NCI-H187 treated with DMSO at 0.1 percent for 48 hours (cell line): ENCODE results near the gene TRMT11.
"Not testable (repeated sequence)": the region's sequence is repeated elsewhere in the genome, so short reads cannot be mapped to it uniquely, and the experiment has no call there.

Experiments
- DNase-seq: peaks from one replicate; lab custom pipeline; 2025; lab: John Stamatoyannopoulos, UW

Gene TRMT11

DNA sequence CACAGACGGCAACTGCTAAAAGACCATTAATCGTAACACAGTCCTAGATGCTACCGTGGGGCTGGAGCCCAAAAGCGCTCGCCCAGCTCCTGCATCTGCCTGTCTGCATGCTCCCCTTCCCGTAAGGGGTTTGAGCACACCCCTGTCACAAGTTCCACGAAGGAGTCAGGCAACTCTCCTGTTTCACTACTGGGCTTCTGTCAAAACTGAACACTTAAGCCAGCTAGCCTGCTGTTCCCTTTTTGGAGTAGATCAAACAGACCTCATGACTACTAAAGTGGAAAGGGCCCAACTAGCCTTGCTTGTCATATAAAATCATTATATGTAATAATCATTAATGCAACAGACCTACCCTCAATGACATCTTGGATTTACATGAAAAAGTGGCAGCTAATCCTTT lies 61.3 kb downstream of the TRMT11 start:
- no peak for DNase-seq

DNA sequence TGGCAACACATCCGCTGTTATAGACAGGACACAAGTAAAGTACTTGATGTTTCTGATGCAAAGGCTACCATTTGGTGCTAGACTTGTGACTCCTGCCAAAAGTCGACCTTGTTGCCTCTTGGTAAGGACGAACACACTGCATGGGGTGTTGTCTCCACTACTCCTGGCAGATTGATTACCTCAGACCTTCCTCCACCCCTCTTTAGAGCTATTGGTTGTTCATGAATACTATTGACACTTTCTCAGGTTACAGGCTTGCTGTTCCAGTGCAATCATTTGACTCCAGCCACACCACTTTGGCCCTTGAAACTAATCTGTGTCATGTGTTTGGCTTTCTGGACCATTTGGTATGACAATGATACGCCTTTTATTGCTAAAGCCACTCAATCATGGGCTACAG lies 62.3 kb downstream of the TRMT11 start:
- no peak for DNase-seq

DNA sequence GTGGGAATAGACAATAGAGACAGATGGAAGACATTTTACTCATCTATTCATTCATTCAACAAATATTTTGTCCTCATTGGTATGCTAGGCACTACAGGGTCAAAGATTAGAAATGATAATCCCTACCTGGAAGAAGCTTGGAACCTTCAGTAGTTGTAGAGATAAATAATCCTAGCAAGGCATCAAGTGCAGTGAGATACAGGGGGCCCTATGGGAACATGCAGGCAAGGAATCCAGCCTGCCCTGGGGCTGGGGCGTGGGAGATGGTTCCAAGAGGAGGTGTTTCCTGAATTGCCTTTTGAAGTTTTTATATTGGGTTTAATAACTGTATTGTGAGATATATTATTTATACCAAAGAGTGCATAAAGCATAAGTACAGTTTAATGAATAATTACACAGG lies 64.5 kb downstream of the TRMT11 start:
- no peak for DNase-seq

DNA sequence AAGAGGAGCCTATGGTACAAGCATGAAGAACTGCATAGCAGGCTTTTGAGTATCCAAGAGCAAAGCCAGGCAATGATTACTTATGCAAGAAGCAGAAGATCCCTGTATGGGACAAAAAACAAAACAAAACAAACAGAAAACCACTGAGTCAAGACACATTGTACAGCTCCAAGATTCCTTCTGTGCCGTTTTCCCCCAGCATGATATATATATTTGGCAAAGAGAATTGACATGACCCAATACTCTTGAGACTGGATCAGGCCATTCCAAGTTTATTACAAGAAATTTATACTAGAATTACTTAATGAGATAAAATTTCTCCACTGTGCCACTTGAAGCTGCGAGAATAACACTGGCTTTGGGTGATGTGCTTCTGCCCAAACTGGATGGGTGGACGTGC lies 65.5 kb downstream of the TRMT11 start:
- DNase-seq = no peak

DNA sequence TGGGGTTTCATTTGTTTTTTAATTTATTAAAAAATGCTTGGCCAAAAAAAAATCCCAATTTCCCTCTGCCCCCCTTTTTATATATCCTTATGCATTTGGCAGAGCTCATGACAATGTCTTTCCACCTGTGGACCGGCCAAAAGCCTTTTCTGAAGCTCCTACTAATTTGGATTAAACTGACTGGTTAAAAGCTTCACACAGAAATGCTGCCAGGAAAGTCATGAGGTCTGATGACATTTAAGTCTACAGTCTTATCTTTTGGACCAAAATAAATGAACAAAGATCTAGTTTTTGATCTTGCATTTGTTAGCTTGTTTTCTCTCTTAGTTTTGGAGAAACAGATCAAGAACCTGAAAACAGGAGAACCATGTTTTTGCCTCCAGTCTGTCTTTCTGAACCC lies 66.1 kb downstream of the TRMT11 start:
- no peak for DNase-seq

DNA sequence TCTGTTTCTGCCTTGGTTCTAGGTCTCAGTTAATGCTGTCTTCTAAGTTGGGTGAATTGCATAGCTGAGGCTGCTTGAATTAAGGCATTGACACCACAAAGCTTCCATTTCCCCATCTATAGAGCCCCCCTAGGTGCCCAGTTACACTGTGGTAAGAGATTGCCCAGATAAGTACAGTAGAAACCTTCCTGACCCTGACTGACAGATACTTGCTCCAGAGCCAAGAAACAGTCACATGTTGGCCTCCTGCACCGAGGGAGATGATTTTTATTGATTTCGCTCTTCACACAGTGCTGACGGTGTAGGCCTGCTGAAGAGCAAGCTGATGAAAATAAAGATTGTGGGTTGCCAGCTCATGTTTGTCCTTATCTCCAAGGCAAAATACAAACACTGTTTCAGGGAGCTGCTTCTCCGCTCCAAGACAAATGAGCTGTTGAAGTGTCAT lies 67.9 kb downstream of the TRMT11 start:
- DNase-seq = no peak

DNA sequence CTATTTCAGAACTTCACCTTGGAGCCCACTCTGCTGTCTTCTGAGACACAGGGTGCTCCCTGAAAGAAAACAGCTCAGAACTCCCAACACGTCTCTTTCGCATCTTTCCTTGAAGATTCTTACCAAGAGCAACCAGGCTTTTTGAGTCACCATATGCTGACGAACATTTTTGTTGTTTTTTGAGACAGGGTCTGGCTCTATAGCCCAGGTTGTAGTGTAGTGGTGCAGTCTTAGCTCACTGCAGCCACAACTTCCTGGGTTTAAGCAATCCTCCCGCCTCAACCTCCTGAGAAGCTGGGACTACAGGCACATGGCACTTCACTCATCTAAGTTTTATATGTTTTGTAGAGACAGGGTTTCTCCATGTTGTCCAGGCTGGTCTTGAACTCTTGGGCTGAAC lies 68.5 kb downstream of the TRMT11 start:
- DNase-seq = no peak

DNA sequence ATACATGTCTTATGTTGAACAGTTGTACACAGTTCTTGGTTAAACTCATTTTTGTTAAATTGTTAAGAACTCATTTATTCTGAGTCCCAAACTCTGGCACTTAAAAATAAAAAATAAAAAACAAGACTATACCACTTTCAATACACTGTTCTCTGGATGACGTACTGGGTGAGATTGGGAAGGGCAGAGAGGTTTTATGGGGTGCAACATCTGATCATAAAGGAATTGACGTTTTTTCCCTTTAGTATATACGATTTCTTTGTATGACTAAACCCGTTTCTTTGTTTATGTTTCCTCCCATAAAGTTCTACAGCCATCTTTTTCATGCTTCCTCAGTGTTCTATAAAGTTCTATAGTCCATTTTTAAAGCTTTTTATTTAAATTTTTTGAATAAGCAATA lies 69.1 kb downstream of the TRMT11 start:
- no peak for DNase-seq

DNA sequence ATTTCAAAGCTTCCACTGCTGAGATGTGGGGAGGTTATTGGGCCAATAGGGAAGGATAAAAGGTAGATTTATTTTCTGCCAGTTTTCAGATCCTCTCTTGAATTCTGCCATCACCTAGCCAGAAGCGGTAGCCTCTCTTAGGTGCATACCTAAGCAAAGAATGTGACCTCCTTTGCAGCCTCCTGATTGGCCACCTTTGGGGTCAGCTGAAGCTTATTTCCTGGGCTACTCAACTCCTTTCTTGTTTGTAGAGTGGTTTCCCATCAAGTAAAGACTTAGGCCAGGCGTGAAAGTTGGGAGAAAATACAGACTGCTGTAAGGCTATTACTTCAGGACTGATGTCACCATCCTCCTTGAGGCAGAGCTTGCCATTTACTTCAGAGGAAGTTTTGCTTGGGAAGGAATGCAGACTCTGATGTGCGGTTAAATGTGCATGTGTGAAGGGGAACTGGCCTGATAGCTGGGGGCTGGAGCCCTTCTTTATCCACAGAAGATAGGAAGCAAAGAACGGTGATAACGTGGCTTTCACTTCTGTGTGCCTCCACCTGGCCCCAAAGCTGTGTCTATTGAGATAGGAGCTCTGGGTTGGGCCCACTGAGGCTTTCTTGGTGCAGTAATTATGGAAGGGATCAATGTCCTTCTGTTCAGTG lies 70.1 kb downstream of the TRMT11 start:
- DNase-seq = no peak

DNA sequence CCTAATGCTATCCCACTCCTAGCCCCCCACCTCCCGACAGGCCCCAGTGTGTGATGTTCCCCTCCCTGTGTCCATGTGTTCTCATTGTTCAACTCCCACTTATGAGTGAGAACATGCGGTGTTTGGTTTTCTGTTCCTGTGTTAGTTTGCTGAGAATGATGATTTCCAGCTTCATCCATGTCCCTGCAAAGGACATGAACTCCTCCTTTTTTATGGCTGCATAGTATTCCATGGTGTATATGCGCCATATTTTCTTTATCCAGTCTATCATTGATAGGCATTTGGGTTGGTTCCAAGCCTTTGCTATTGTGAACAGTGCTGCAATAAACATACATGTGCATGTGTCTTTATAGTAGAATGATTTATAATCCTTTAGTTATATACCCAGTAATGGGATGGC lies 71.7 kb downstream of the TRMT11 start:
- DNase-seq = not testable (repeated sequence)

DNA sequence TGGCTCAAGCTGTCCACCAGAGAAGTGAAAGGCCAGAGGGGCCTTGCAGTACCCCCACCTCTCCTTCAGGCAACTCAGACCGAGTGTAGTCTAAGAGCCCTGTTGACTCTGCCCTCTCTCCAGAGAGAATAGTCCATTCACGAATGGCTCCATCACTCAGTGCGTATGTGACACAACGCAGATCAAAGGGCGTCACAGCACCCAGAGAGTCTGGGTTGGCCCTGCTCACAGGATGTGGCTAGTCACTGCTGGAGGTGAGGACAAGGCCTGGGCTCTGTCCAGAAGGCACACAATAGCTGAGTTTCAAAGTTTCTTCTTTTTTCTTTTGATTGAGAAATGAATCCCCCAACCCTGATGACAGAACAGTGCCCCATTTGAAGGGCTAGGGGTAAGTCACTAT lies 74.1 kb downstream of the TRMT11 start:
- DNase-seq = no peak

DNA sequence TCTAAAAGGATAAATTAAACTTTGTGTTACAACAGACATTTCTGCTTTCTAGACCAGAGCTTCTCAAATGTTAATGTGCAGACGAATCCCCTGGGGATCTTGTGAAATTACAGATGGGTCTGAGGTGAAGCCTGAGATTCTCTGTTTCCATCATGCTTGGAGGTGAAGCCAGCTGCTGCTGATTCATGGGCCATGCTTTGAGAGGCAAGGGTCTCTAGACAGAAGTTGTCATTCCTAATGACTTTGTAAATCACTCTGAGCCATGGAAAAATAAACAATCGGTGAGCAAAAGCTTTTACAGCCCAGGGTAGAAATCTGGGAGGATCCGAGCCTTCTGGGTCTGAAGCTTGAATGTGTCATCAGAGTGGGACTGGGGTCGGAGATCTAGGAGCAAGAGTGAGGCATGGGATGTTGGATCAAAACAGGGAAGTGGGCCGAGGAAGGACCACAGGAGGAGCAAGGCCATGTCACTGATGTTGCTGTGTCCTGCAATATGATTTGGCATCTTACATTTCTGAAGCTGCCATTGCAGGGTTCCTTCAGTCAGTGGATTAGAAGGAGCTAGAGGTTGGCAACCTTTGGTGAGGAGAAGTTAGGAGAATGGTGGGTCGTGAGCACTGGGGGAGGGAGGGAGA lies 77.3 kb downstream of the TRMT11 start:
- DNase-seq = no peak

DNA sequence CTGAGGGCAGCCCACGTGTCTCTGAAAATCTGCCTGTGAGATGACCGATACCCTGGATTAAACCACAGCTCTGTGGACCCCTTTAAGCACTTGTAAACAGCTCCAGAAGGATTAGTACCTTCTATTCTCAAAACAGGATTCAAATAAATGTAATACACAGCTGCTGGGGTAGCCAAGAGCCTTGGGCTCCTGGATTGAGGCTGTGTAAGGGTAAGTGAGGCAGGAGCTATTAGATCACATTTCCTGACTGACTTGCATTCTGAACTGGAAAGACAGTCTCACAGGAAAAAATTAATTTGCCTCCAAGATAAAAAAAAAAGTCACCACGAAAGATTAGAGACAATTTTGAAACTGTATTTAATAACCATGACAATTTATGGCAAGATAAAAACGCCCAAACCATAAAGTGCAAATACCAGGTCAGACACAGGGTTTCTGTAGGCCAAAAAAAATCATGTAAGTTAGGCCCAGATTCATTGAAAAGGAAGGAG lies 78.0 kb downstream of the TRMT11 start:
- DNase-seq = no peak

DNA sequence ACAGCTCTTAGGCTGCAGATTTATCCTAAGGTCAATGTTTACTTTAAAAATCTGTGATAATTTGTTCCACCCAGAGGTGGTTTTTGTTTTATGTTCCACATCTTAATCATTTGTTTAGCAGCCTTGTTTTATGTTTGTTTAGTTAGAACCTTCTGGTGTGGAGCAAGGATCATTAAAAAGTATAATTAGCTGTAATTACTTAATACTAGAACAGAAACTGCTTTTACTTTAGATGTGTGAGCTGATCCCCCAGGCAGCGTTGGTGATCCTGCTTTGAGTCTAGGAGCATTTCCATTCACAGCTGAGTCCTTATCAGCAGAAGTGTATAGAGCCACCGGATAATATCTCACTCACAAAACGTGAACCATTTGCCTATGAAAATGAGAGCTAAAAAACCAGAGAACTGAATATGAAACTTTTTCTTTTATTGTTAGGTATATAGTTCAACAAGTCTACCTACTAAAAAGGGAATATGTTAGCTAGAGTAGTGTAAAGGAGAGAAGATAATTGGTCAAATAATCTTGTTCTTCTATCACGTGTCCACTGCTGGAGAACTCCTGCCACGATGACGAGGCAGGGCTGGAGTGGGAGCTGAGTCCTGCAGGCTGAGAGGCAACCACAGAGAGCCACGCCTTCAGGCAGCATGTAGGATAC lies 78.5 kb downstream of the TRMT11 start:
- DNase-seq = no peak

DNA sequence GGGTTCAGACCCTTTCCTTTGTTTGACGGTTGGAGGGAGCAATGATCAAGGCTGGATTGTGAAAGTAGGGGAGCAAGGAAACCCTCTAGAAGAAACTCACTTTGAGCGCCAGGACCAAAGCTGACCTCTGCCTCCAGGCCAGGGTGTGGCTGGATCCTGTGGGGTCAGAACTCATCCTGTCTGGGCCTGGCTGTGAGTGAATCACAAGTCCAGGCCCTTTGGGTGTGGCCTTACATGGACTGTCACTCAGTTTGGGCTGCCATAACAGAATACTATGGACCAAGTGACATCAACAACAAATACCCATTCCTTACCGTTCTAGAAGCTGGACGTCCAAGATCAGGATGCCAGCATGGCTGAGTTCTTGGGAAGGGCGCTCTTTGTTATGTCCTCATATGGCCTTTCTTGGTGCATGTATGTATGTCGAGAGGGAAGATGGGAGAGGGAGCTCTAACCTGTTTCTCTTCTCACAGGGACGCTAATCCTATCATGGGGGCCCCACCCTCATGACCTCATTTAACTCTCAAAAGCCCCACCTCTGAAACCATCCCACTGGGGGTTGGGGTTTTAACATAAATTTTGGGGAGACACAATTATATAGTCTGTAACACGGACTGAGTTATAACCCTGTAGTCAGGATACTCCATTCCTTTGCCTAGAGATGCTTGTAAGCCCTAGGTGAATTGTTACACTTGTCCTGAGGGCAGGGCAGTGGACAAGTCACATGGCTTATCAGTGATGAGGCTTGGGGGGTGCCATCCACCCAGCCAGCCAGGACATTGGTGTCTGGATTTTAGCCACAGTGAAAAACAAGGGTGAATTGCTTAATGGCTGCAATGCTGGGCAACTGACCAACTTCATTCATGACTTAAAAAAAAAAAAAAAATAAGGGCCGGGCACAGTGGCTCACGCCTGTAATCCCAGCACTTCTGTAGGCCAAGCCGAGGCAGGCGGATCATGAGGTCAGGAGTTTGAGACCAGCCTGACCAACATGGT lies 80.0 kb downstream of the TRMT11 start:
- no peak for DNase-seq

DNA sequence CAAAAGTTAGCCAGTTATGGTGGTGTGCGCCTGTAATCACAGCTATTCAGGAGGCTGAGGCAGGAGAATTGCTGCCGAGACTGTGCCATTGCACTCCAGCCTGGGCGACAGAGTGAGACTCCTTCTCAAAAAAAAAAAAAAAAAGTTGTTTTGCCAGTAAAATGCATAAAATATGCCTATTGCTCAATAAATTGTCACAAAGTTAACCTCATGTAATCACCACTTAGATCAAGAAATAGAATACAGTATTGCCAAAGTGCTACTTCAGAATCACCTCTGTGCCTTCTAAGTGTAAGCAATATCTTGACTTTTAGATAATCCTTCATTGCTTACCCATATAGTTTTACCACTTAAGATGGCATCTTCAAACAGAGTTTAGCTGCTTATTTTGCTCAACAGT lies 80.7 kb downstream of the TRMT11 start:
- no peak for DNase-seq

DNA sequence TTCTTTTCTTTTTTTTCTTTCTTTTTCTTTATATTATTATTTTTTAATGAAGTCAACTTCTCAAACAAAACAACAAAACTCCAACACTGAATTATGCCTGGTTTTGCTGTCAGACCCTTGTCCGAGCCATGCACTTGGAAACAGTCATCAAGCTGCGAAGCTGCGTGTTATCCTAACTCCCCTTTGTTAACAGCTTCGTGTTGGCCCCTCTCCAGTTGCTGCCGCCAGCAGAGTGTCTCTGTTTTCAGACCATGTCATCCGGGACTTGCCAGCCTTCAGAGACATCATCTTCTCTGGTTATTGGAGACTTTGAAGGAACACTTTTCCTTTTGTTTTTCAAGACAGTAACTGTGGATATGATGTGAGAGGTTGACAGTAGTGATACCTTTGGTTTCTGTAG lies 83.1 kb downstream of the TRMT11 start:
- DNase-seq = no peak

DNA sequence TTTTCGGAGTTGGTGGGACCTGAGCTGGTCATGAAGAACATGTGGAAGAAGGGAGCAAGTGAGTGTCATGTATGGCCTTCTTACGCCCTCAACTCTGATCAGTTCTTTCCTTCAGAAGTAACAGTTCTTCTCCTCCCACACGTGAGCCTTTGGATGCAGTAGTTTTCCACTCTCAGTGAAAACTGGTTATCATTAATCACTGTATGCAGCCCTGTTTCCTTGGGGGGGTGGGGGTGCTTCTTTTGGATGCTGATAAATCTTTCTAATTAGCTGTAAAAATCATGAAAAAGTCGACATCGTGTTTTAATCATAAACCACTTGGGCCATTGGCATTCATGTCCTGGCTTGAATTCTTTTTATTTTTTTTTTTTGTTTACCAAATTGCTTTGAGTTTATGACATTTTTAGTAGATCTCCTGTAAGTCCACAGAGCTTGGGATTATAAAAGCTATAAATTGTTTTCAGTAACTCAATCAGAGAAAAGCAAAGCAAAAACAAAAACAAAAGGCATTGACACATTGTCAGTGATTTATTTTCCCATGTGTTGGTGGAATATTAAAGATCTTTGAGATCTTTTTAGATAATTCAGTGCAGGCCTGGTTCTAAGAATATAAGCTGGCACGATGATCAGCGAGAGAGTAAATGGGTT lies 84.8 kb downstream of the TRMT11 start:
- no peak for DNase-seq

DNA sequence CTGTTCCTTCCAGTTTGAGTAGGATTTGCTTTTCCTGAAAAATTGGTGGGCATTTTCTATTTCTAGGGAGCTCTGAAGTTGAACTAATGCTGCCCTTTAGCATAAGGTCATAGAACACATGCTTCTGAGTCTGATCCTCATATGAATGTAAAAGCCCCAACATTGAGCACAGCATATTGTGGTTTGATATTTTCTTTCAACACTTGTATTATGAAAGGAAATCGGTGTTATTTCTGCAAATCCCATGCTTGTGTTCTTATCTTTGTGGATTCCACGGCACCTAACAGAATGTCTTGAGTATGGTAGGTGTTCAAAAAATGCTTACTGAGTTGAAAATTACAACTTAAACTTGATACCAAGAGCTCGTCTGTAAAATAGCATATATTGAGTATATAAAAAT lies 85.8 kb downstream of the TRMT11 start:
- DNase-seq = no peak

DNA sequence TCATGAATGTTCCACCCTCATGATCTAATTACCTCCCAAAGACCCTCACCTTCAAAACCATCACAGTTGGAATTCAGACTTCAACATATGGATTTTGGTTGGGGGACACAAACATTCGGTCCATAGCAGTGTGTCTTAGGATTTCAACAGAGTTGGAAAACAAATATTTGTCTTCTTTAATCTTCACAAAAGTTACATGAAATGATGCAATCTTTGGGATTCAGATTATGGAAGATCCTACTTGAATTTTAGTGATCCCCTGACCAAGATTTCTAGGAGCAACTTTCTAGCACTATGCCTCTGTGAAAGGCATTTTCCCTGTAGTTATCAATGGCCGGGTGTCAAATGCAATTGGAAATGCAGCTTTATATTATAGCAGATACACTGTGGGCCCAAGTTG lies 86.5 kb downstream of the TRMT11 start:
- DNase-seq = no peak

DNA sequence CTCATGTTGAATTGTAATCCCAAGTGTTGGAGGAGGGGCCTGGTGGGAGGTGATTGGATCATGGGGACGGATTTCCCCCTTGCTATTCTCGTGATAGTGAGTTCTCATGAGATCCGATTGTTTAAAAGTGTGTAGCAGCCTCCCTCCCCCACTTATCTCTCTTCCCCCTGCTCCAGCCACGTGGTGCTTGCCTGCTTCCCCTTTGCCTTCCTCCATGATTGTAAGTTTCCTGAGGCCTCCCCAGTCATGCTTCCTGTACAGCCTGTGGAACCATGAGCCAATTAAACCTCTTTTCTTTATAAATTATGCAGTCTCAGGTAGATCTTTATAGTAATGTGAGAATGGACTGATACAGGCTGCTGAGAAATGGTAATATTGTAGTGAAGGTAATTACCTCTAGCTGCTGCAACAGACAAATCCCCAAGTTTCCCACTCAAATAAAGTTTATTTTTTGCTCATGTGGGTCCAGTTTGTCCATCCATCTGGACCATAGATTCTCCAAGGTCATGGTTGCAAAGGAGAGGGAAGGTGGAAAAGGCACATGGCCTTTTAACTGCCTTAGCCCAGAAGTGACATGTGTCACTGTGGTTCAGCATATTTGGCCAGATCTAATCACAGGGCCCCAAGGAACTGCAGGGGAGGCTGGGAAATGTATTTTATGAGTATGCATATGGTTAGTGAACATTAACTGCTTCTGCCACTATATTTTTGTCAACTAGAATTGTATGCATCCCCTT lies 89.2 kb downstream of the TRMT11 start:
- no peak for DNase-seq
